ENCODE data around the gene RFFL. TPM values are rescaled to one million over a fixed set of nuclear protein-coding genes. Genes with fewer than 3 reads are reported as not detected.

RFFL gene
- total RNA-seq, 1 experiment from 2014 or later, result 30.3 TPM

- TF ChIP-seq ZBTB21 (CRISPR knock-in tag; IDR thresholded peaks at IDR 0.05; ENCODE audit: borderline replicate concordance) (no peak), ETV6 (CRISPR knock-in tag; IDR thresholded peaks at IDR 0.05) (peak; percentile 74; the same call in 1 of the 2 replicates), NFYB (CRISPR knock-in tag; conservative IDR thresholded peaks at IDR 0.05; ENCODE audit: low read depth) (peak; percentile 52; the same call in 1 of the 2 replicates), ZNF416 (CRISPR knock-in tag; IDR thresholded peaks at IDR 0.05) (no peak), HMGXB4 (CRISPR knock-in tag; IDR thresholded peaks at IDR 0.05) (no peak), ARID4B (CRISPR knock-in tag; IDR thresholded peaks at IDR 0.05; ENCODE audit: borderline replicate concordance) (peak; percentile 72; the same call in 1 of the 2 replicates), SP1 (CRISPR knock-in tag; conservative IDR thresholded peaks at IDR 0.05) (peak; percentile 70), ESRRA (CRISPR knock-in tag; IDR thresholded peaks at IDR 0.05; ENCODE audit: borderline replicate concordance) (no peak), FOXK1 (CRISPR knock-in tag; IDR thresholded peaks at IDR 0.05) (peak; percentile 90), TEAD1 (CRISPR knock-in tag; IDR thresholded peaks at IDR 0.05) (peak; percentile 70), JUN (CRISPR knock-in tag; IDR thresholded peaks at IDR 0.05) (no peak), ZNF263 (CRISPR knock-in tag; IDR thresholded peaks at IDR 0.05; ENCODE audit: low read depth) (no peak), EMX1 (CRISPR knock-in tag; IDR thresholded peaks at IDR 0.05) (no peak), E2F4 (CRISPR knock-in tag; IDR thresholded peaks at IDR 0.05; ENCODE audit: borderline replicate concordance, low read depth) (no peak), MLX (CRISPR knock-in tag; IDR thresholded peaks at IDR 0.05) (no peak), CDX4 (CRISPR knock-in tag; IDR thresholded peaks at IDR 0.05; ENCODE audit: borderline replicate concordance) (no peak), ATF3 (CRISPR knock-in tag; conservative IDR thresholded peaks at IDR 0.05) (no peak), RORB (CRISPR knock-in tag; IDR thresholded peaks at IDR 0.05) (no peak), MAX (CRISPR knock-in tag; IDR thresholded peaks at IDR 0.05) (peak; percentile 74), TCF7 (CRISPR knock-in tag; IDR thresholded peaks at IDR 0.05; ENCODE audit: low read depth) (no peak), AFF4 (CRISPR knock-in tag; IDR thresholded peaks at IDR 0.05; ENCODE audit: borderline replicate concordance) (no peak), HMGA2 (CRISPR knock-in tag; IDR thresholded peaks at IDR 0.05) (no peak)
Measured at GRCh38 chr17:34961093-34961911, 102.2 kb downstream of the RFFL start, which contains the start of the genes CCT6B and ZNF830 (continued).

All from WTC11 (cell line).